GM23338 (cell line): Measurements from ENCODE around the gene FGFR2. TPM values are rescaled to one million over a fixed set of nuclear protein-coding genes. Genes with fewer than 3 reads are reported as not detected.

Experiments
- ATAC-seq: fragments of 200-7000 bp; cut with Tn5 transposase; 3 replicates; pipeline ENCODE4 v1.9.1; 2020
- DNase-seq: peaks from one replicate; pipeline ENCODE4 v3.0.0-alpha.2; 2015; ENCODE audit warnings: low spot score
- H2AFZ ChIP-seq: fragments of 200-600 bp; sonication (generic); 2 replicates; pipeline ENCODE4 v1.8.0; 2016; ENCODE audit warnings: antibody characterized with exemption, mild to moderate bottlenecking, moderate library complexity
- H3F3A ChIP-seq: fragments of 200-600 bp; sonication (generic); replicated peaks from 2 replicates; pipeline ENCODE4 v1.8.0; 2017; ENCODE audit warnings: antibody characterized with exemption, mixed run types, low read depth
- H3K27ac ChIP-seq: fragments of 200-600 bp; sonication (generic); 2 replicates; pipeline ENCODE4 v1.6.1; 2016; ENCODE audit warnings: low read depth
- H3K27me3 ChIP-seq: fragments of 200-600 bp; sonication (generic); 2 replicates; pipeline ENCODE4 v1.8.0; 2016; ENCODE audit warnings: mild to moderate bottlenecking, mixed run types, moderate library complexity; ENCODE audit not compliant: insufficient read depth
- H3K36me3 ChIP-seq: fragments of 200-600 bp; sonication (generic); 2 replicates; pipeline ENCODE4 v1.8.0; 2016; ENCODE audit warnings: mild to moderate bottlenecking; ENCODE audit not compliant: insufficient read depth
- H3K4me1 ChIP-seq: fragments of 200-600 bp; sonication (generic); 2 replicates; pipeline ENCODE4 v1.8.0; 2016; ENCODE audit warnings: mild to moderate bottlenecking, moderate library complexity; ENCODE audit not compliant: insufficient read depth
- H3K4me2 ChIP-seq: fragments of 200-600 bp; sonication (generic); 2 replicates; pipeline ENCODE4 v1.7.1; 2017; ENCODE audit warnings: mixed run types
- H3K4me3 ChIP-seq: fragments of 200-600 bp; sonication (generic); 2 replicates; pipeline ENCODE4 v1.6.1; 2016; ENCODE audit warnings: mixed run types
- H3K79me2 ChIP-seq: fragments of 200-600 bp; sonication (generic); replicated peaks from 2 replicates; pipeline ENCODE4 v1.8.0; 2017; ENCODE audit warnings: mild to moderate bottlenecking; ENCODE audit not compliant: insufficient read depth
- H3K9me2 ChIP-seq: fragments of 200-600 bp; sonication (generic); 2 replicates; pipeline ENCODE4 v1.8.0; 2017; ENCODE audit not compliant: insufficient read depth
- H4K20me1 ChIP-seq: fragments of 200-600 bp; sonication (generic); replicated peaks from 2 replicates; pipeline ENCODE4 v1.8.0; 2017; ENCODE audit warnings: mild to moderate bottlenecking; ENCODE audit not compliant: insufficient read depth
- H3K27ac Mint-ChIP-seq: 2 replicates; pipeline ENCODE4 v1.8.0; 2020; ENCODE audit warnings: inconsistent platforms, mild to moderate bottlenecking, moderate library complexity, mixed read lengths
- H3K27me3 Mint-ChIP-seq: 3 replicates; pipeline ENCODE4 v1.8.0; 2022; ENCODE audit warnings: low read depth, mild to moderate bottlenecking, moderate library complexity, mixed read lengths, inconsistent platforms; ENCODE audit not compliant: insufficient read depth, poor library complexity
- H3K36me3 Mint-ChIP-seq: 3 replicates; pipeline ENCODE4 v1.8.0; 2021; ENCODE audit warnings: low read depth, mild to moderate bottlenecking, inconsistent platforms, moderate library complexity, mixed read lengths
- H3K4me1 Mint-ChIP-seq: 3 replicates; pipeline ENCODE4 v1.8.0; 2020; ENCODE audit warnings: mild to moderate bottlenecking, inconsistent platforms, mixed read lengths
- H3K4me3 Mint-ChIP-seq: 3 replicates; pipeline ENCODE4 v1.8.0; 2021; ENCODE audit warnings: moderate library complexity, mild to moderate bottlenecking, inconsistent platforms, mixed read lengths
- H3K9me3 Mint-ChIP-seq: 3 replicates; pipeline ENCODE4 v1.8.0; 2020; ENCODE audit warnings: moderate library complexity, mild to moderate bottlenecking, inconsistent platforms, mixed read lengths
- CREB1 ChIP-seq: fragments of 250-450 bp; sonication (Bioruptor Pico); IDR thresholded peaks from 2 replicates; pipeline ENCODE4 v1.5.0; 2020; ENCODE audit warnings: low read depth, mild to moderate bottlenecking, moderate library complexity
- CTCF ChIP-seq, 2 experiments: fragments of 200-600 bp in 1 of 2; sonication (generic) in 1 of 2; conservative IDR thresholded peaks; 2 replicates each; pipeline versions ENCODE4 v1.5.1 to v1.6.1; 2016 to 2017; ENCODE audit warnings: antibody characterized with exemption in 2 of 2, low read depth in 2 of 2, mild to moderate bottlenecking in 2 of 2, moderate library complexity in 1 of 2
- EZH2 ChIP-seq: fragments of 200-600 bp; sonication (generic); IDR thresholded peaks from one replicate; pipeline ENCODE4 v1.8.0; 2017; ENCODE audit warnings: antibody characterized with exemption, mild to moderate bottlenecking, low read depth; ENCODE audit not compliant: unreplicated experiment
- EZH2phosphoT487 ChIP-seq: fragments of 200-600 bp; sonication (generic); IDR thresholded peaks from one replicate; pipeline ENCODE4 v1.8.1; 2018; ENCODE audit warnings: antibody characterized with exemption; ENCODE audit not compliant: unreplicated experiment
- JUNB ChIP-seq: IDR thresholded peaks from one replicate; pipeline ENCODE4 v1.6.1; 2016; ENCODE audit warnings: antibody characterized with exemption; ENCODE audit not compliant: unreplicated experiment
- NANOG ChIP-seq: IDR thresholded peaks from 2 replicates; pipeline ENCODE4 v1.6.1; 2016; ENCODE audit warnings: antibody characterized with exemption, borderline replicate concordance
- POLR2AphosphoS5 ChIP-seq: IDR thresholded peaks from 2 replicates; pipeline ENCODE4 v1.6.1; 2016; ENCODE audit warnings: antibody characterized with exemption, low read depth
- STAT1 ChIP-seq: IDR thresholded peaks from one replicate; pipeline ENCODE4 v1.6.1; 2016; ENCODE audit warnings: antibody characterized with exemption; ENCODE audit not compliant: unreplicated experiment
- ZNF331 ChIP-seq: fragments of 250-450 bp; sonication (Bioruptor Pico); IDR thresholded peaks from 2 replicates; pipeline ENCODE4 v1.5.0; 2020; ENCODE audit warnings: low read depth, mild to moderate bottlenecking, moderate library complexity
- ZNF462 ChIP-seq: fragments of 250-450 bp; sonication (Bioruptor Pico); IDR thresholded peaks from 2 replicates; pipeline ENCODE4 v1.5.0; 2020; ENCODE audit warnings: mild to moderate bottlenecking, moderate library complexity
- polyA plus RNA-seq: library from polyadenylated mRNA; unstranded; fragments of >200 nt; fragmentation: Nextera tagmentation; extraction: Ambion mirVana; gene quantifications from 2 replicates; pipeline ENCODE4 v1.2.1, GENCODE V29; 2016
- total RNA-seq: library from RNA; depleted of rRNA; stranded (reverse); fragments of >200 nt; shearing (Covaris generic); gene quantifications from 2 replicates; pipeline ENCODE4 v1.2.3, GENCODE V29; 2014

Gene FGFR2
- total and polyA plus RNA-seq, 2 experiments from 2014 or later, result 31.1 to 106 TPM

DNA sequence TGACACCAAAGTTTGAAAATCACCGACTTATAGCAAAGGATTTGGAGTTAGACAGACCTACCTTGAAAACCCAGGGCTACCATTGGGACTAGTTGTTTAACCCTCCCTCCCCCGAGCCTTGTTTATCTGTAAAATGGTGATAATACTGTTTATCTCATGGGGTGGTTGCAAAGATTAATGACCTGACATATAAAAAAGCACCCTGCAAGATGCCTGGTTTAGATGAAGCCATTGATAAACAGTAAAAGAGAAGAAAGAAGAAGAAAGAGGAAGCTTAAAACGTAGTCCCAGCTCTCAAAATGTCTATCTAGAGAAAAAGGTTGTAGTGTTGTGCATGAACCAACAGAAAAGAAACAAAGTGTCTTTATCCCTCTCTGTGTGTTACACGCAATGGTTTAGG, 145.7 kb downstream of the FGFR2 start:
- H3K27ac ChIP-seq, result no peak overlapping the region
- no peak for DNase-seq
- no peaks in the 10 kb centered on the region for H3K79me2 ChIP-seq
- Mint-ChIP-seq H3K27me3 (no peaks in the 10 kb centered on the region), H3K4me1 (no peaks in the 10 kb centered on the region), H3K36me3 (no peaks in the 10 kb centered on the region), H3K4me3 (no peak overlapping the region), H3K27ac (no peak overlapping the region), H3K9me3 (no peaks in the 10 kb centered on the region)
- no peaks in the 10 kb centered on the region for H3K36me3 ChIP-seq
- H3K27me3 ChIP-seq, result no peaks in the 10 kb centered on the region
- peaks cover 6% of the 10 kb centered on the region; the same call in 1 of the 2 replicates for H3K9me2 ChIP-seq
- no peak for ATAC-seq
- H3K4me2 ChIP-seq, result no peak overlapping the region
- H3K4me1 ChIP-seq, result no peaks in the 10 kb centered on the region
- no peaks in the 10 kb centered on the region for H4K20me1 ChIP-seq
- no peak overlapping the region for H3K4me3 ChIP-seq
- TF ChIP-seq STAT1 (no peak), ZNF462 (CRISPR knock-in tag) (no peak), EZH2 (no peak), JUNB (no peak), ZNF331 (no peak), CREB1 (CRISPR knock-in tag) (no peak), EZH2phosphoT487 (no peak)
- H2AFZ ChIP-seq, result no peak overlapping the region
- H3F3A ChIP-seq, result no peaks in the 10 kb centered on the region

DNA sequence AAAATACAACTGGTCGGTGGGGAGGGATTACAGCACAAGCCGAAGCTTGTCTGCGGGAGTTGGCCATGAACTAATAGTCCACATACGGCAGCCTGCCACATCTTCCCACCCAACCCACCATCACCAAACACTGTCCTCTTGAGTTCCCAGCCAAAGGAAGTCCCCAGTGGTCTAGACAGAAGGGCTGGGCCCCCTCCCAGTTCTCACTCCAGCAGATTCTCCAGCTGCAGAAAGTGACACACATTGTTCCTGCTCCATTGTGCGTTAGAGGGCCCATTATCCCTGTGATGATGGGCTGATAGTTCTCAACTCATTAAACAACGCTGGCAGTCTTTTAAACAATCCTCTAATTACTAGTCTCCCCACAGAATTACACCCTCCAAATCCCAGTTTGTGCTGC, 148.0 kb downstream of the FGFR2 start:
- Histone ChIP-seq H2AFZ (peak overlapping the region; percentile 72; the same call in 1 of the 2 replicates), H3K9me2 (peaks cover 4% of the 10 kb centered on the region; the same call in 1 of the 2 replicates), H3K36me3 (no peaks in the 10 kb centered on the region), H3K4me1 (no peaks in the 10 kb centered on the region), H3K27me3 (no peaks in the 10 kb centered on the region), H4K20me1 (no peaks in the 10 kb centered on the region), H3K79me2 (no peaks in the 10 kb centered on the region), H3F3A (no peaks in the 10 kb centered on the region), H3K4me2 (no peak overlapping the region), H3K4me3 (no peak overlapping the region), H3K27ac (no peak overlapping the region)
- no peak overlapping the region for H3K4me3 Mint-ChIP-seq
- no peak overlapping the region for H3K27ac Mint-ChIP-seq
- TF ChIP-seq CTCF (conservative IDR thresholded peaks at IDR 0.05; ENCODE audit: low read depth in 2 of 2) (no peak), EZH2 (no peak), STAT1 (no peak), CREB1 (CRISPR knock-in tag) (no peak), NANOG (no peak), ZNF331 (no peak), POLR2AphosphoS5 (no peak)
- no peaks in the 10 kb centered on the region for H3K9me3 Mint-ChIP-seq
- no peak for ATAC-seq
- H3K36me3 Mint-ChIP-seq, result no peaks in the 10 kb centered on the region
- no peaks in the 10 kb centered on the region for H3K27me3 Mint-ChIP-seq
- no peak for DNase-seq
- no peaks in the 10 kb centered on the region for H3K4me1 Mint-ChIP-seq
